GM12891 (cell line): Measurements from ENCODE around the gene RAB35.

Experiments used
- DNase-seq: peaks from one replicate; pipeline ENCODE4 v3.0.0; 2011; ENCODE audit warnings: low spot score; ENCODE audit not compliant: insufficient read length
- FAIRE-seq: peaks from 2 replicates; lab custom pipeline; 2011; peaks lifted over from hg19 to GRCh38; lab: Jason Lieb, UNC
- PAX5 ChIP-seq: IDR thresholded peaks from 2 replicates; pipeline ENCODE4 v1.6.1; 2011; ENCODE audit warnings: low read length, moderate library complexity, mild to moderate bottlenecking; ENCODE audit not compliant: insufficient read depth, severe bottlenecking
- POLR2A ChIP-seq: IDR thresholded peaks from 2 replicates; pipeline ENCODE4 v1.6.1; 2011; ENCODE audit warnings: low read depth, low read length, control low read depth
- POLR2AphosphoS5 ChIP-seq: IDR thresholded peaks from 2 replicates; pipeline ENCODE4 v1.6.1; 2011; ENCODE audit warnings: low read depth, low read length, control low read depth
- POU2F2 ChIP-seq: IDR thresholded peaks from 2 replicates; pipeline ENCODE4 v1.6.1; 2011; ENCODE audit warnings: low read depth, mild to moderate bottlenecking, control low read depth, low read length, moderate library complexity
- SPI1 ChIP-seq: IDR thresholded peaks from 2 replicates; pipeline ENCODE4 v1.6.1; 2011; ENCODE audit warnings: low read depth, low read length, control low read depth
- TAF1 ChIP-seq: IDR thresholded peaks from 2 replicates; pipeline ENCODE4 v1.6.1; 2011; ENCODE audit warnings: low read depth, low read length, control low read depth

The RAB35 gene

DNA sequence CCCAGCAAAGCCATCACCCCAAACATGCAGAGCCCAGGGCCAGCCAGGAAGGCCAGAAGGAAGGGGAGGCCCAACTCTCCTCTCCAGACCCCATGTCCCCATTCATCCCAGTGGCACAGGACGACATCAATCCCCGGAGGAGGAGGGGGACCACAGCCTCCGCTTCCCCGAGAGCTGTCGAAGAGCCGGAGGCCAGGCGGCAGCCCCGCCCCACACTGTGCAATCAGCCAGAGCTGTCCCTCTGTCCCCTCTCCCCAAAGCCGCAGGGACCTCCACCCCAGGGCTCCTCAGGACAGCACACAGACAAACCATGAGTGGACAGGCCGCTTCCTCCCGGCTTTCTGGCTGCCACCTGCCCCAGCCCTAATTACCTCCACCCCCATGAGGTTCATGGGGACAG, 16.8 kb downstream of the RAB35 start:
- FAIRE-seq (no peak), DNase-seq (no peak)
- TF ChIP-seq POLR2AphosphoS5 (no peak), PAX5 (no peak), TAF1 (no peak), SPI1 (no peak), POLR2A (no peak), POU2F2 (no peak)

- TF ChIP-seq SPI1 (no peak), POLR2A (no peak; the same call in 1 of the 2 replicates), PAX5 (no peak), POLR2AphosphoS5 (no peak), POU2F2 (no peak), TAF1 (no peak)
- no peak for FAIRE-seq
- DNase-seq: no peak
These were observed 17.6 kb downstream of the RAB35 start for GRCh38 chr12:120098756-120099470.

GRCh38 chr12:120096671-120097202, 19.8 kb downstream of the RAB35 start:
- FAIRE-seq (no peak), DNase-seq (no peak)
- TF ChIP-seq PAX5: no peak
- no peak for TF ChIP-seq POLR2A

DNA sequence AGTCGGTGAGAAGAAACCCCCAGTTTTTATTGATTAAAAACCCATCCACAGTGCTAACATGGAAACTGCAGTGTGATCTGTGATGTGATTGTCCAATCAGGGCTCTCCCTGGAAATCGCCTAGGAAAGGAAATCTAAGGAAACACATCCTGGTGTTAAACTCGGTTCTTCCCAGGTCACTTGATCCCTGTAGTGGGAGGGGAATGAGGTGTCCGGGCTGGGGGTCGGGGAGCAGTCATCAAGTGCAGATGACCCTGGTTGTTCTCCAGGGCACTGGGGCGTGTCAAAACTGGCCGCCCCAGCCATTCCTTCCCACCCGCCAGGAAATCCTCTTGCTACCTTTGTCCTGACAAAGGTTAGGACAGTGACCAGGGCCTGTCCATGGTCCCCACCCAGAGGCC, 20.8 kb downstream of the RAB35 start:
- TF ChIP-seq TAF1 (no peak), POLR2A (no peak), POLR2AphosphoS5 (no peak), POU2F2 (no peak)
- no peak for FAIRE-seq
- DNase-seq: no peak

DNA sequence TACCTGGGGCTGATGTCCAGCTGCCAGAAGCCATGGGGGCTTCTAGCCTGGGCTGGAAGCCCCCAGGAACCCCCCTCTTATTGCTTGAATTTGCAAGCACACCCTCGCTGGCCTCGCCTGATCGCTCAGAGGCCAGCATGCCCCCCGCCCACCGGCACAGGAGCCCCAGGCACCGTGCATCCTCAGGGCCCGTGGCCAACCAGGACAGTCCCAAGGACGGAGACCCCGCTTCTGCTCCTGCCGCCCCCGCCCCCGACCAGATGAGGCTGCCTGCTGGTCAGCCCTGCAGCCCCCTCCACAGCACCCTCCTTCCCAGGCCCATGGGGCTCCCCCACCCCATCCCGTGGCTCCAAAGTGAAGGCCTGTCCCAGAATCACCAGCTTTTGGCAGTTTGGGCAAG, 21.2 kb downstream of the RAB35 start:
- DNase-seq (no peak), FAIRE-seq (no peak)
- TF ChIP-seq POLR2AphosphoS5 (0 out of 2 replicates have a peak, but pooled peaks have one; percentile 27), POLR2A (no peak)

- DNase-seq (no peak), FAIRE-seq (no peak)
- TF ChIP-seq PAX5: no peak
- TF ChIP-seq SPI1: no peak
- TF ChIP-seq POU2F2: no peak
- TF ChIP-seq TAF1: no peak
- no peak for TF ChIP-seq POLR2A
These were observed 22.1 kb downstream of the RAB35 start for GRCh38 chr12:120094485-120094884.

DNA sequence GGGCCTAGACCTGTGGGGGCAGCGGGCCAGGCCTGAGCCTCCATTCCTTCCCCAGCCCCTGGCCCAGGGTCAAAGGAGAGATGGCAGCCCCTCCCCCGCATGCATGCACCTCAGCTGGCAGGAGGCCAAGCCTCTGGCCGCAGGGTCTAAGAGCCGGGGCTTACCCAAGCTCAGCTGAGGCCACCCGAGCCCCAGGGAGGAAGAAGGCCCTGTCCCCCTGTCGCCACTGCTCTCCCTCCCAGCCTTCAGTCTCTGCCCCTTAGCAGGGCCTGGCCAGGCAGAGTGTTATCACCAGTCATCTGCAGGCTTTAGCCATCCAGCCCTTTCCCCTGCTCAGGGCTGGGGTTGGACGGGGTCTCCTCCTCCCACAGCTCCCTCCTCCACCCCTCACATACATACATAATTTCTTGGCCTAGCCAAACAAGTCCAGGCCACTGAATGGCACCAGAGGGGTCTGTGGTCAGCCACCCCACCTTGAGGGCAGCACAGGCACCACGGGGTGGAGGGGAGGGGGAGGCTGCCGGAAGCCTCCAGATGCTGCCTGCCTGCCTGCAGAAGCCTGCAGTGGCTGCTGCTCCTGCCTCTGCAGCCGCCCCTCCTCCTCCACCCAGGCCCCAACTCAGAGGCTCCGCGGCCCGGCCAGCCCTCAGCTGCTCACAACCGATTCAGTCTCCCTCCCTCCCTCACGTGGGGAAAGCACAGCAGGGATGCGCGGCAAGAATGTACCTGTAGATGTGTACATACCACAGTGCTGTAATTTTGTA, 22.8 kb downstream of the RAB35 start:
- FAIRE-seq (no peak), DNase-seq (no peak)
- no peak for TF ChIP-seq POLR2AphosphoS5
- no peak for TF ChIP-seq POU2F2
- no peak for TF ChIP-seq TAF1
- TF ChIP-seq PAX5: no peak
- TF ChIP-seq SPI1: no peak
- no peak for TF ChIP-seq POLR2A

DNA sequence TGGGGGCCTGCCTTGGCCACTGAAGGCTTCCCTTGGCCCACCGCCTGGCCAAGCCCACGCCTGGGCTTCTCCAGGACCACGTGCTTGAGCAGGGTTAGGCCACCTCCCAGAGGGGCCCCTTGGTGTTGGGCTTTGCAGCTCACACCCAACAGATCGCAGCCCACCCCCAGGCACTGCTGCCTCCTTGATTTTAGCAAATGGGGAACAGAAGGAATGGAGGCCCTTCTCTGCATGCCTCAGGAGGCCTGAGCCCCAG, 23.3 kb downstream of the RAB35 start:
- no peak for DNase-seq
- no peak for TF ChIP-seq POU2F2
- no peak for TF ChIP-seq TAF1
- no peak for TF ChIP-seq POLR2AphosphoS5
- no peak for TF ChIP-seq SPI1
- no peak for TF ChIP-seq POLR2A
- TF ChIP-seq PAX5: no peak
- FAIRE-seq: no peak

DNA sequence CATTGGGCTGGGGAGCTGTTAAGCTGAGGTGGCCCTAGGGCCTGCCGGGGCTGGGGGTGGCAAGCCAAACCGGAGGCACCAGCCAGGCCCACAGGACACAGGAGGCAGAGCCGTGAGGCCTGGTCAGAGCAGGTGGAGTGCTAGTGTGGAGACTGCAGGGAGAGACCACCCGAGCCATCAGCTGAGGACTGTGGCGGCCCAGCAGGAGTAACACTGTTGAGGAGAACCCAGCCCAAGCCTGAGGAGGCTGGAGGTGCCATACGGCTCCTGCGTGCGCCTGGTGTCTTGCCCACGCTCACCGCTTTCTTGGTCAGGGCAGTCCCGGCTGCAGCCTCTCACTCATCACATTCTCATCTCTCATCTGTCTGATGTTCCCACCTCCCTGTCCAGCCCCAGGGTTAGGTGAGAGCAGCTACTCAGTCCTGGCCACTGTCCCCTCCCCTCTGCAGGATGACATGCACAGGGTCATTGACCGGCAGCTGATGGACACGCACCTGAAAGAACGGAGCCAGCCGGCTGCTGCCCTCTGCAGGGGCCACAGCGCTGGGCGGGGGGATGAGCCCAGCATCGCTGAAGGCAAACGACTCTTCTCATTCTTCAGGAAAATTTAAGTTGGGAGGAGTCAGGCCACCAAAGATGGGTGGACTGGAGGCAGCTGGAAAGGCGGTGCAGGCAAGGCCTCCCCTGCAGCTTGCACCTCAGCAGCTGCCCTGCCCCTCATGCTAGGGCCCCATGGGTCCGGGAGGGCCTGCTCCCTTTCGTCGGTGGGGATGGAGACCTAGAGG, 23.8 kb downstream of the RAB35 start:
- FAIRE-seq (no peak), DNase-seq (no peak)
- TF ChIP-seq TAF1 (no peak), POLR2AphosphoS5 (peak; percentile 53; the same call in 1 of the 2 replicates)

DNA sequence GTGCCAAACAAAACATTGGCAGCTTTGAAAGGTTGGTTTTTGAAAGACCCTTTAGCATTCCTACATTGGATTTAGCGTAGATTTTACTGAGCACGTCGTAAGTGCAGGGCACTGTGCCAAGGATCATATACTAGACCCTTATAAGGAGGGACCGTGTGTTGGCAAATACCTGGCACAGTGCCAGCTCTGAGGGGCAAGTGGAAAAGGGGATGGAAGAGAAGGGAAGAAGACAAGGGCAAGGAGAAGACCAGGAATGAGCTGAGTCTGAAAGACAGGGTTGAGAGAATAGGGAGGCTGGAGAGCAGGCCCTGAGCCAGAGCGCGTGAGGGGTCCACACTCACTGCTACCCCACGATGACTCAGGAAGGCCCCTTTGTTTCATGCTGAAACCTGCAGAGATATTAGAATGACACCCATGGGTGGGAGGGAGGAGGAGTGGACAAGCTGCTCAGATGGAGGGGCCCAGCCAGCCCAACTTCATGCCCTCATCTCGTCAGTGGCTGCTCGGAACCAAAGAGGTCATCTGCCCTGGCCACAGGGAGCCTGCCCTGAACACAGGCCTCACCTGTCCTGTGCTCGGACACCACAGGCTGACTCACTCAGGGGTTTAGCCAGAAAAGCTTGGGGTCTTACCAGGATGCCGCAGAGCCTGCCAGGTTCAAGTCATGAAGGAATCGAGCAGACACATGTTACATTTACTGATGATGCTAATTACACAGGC, 25.0 kb downstream of the RAB35 start:
- FAIRE-seq: no peak

More for the DNA sequence above, 25.0 kb downstream of the RAB35 start:
- DNase-seq: no peak
- TF ChIP-seq POU2F2 (no peak), PAX5 (no peak), SPI1 (no peak), POLR2A (no peak), TAF1 (no peak), POLR2AphosphoS5 (no peak)
